PC-9 (cell line): ENCODE measurements around the gene RUNX2.

Source experiments
- CTCF ChIP-seq: fragments of 200-600 bp; sonication (generic); conservative IDR thresholded peaks from 2 replicates; pipeline ENCODE4 v1.6.1; 2017; ENCODE audit warnings: mixed run types, antibody characterized with exemption, mild to moderate bottlenecking, moderate library complexity
- EZH2 ChIP-seq: fragments of 200-600 bp; sonication (generic); IDR thresholded peaks from 2 replicates; pipeline ENCODE4 v1.8.0; 2017; ENCODE audit warnings: antibody characterized with exemption, low read depth

DNA sequence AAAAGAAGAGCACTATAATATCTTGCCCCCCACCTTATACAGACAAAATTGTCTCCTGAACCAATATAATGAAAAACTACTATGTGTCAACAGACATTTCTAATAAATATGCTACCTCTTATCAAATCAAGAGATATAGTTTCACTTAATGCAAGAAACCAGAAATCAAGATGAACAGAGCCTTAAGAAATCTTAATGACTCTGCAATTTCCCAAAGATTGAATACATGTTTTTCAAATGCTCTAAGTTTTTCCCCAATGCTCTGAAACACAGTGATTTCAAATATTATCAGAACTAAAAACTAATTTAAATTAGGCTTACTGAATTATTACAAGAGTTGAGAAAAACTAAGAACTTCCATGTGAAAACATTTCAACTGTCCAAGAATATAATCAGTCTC lies 36.3 kb downstream of the RUNX2 start:
- TF ChIP-seq CTCF, result no peak
- TF ChIP-seq EZH2, result no peak
